Tibial artery (tissue), 4 donors: ENCODE results near the gene NUP153.
"Not testable (repeated sequence)": the region's sequence is repeated elsewhere in the genome, so short reads cannot be mapped to it uniquely, and the experiment has no call there.

Experiments used
- DNase-seq, 2 donors: peaks; one replicate each; pipeline ENCODE4 v3.0.0-alpha.2; 2019
- H3K27ac ChIP-seq, 2 donors: fragments of 200-600 bp; sonication (generic) in 1 of 2; 1 replicate in 1 of 2; 2 replicates in 1 of 2; pipeline ENCODE4 v1.5.1; 2018 to 2019; ENCODE audit warnings: mild to moderate bottlenecking in 1 of 2
- H3K27me3 ChIP-seq, 2 donors: fragments of 200-600 bp; sonication (generic) in 1 of 2; one replicate each; pipeline versions ENCODE4 v1.5.1 to v1.6.0; 2016 to 2019
- H3K36me3 ChIP-seq, 3 donors: fragments of 200-600 bp; sonication (generic) in 2 of 3; one replicate each; pipeline ENCODE4 v1.5.1; 2016 to 2019; ENCODE audit warnings: mild to moderate bottlenecking in 2 of 3
- H3K4me1 ChIP-seq, 4 donors: fragments of 200-600 bp; sonication (generic) in 2 of 4; 1 replicate in 3 of 4; 2 replicates in 1 of 4; pipeline ENCODE4 v1.5.1; 2016 to 2019
- H3K4me3 ChIP-seq, 2 donors: fragments of 200-600 bp; sonication (generic) in 1 of 2; 1 replicate in 1 of 2; 2 replicates in 1 of 2; pipeline ENCODE4 v1.5.1; 2018 to 2019; ENCODE audit warnings: mild to moderate bottlenecking in 2 of 2
- H3K9me3 ChIP-seq, 3 donors: fragments of 200-600 bp; sonication (generic) in 1 of 3; one replicate each; pipeline ENCODE4 v1.5.1; 2016 to 2019
- CTCF ChIP-seq, 2 experiments: fragments of 200-600 bp in 1 of 2; fragments of 450-650 bp in 1 of 2; IDR thresholded peaks; one replicate each; pipeline ENCODE4 v1.5.1; 2017 to 2019; ENCODE audit warnings: antibody characterized with exemption in 2 of 2, mild to moderate bottlenecking in 1 of 2, moderate library complexity in 1 of 2
- intact Hi-C: fragments of 100-400 bp; cut with DNase I; formaldehyde crosslinking; loops from one replicate; pipeline ENCODE4 v1.15.0; 2023; ENCODE audit warnings: low total_unique reads

The NUP153 gene

DNA sequence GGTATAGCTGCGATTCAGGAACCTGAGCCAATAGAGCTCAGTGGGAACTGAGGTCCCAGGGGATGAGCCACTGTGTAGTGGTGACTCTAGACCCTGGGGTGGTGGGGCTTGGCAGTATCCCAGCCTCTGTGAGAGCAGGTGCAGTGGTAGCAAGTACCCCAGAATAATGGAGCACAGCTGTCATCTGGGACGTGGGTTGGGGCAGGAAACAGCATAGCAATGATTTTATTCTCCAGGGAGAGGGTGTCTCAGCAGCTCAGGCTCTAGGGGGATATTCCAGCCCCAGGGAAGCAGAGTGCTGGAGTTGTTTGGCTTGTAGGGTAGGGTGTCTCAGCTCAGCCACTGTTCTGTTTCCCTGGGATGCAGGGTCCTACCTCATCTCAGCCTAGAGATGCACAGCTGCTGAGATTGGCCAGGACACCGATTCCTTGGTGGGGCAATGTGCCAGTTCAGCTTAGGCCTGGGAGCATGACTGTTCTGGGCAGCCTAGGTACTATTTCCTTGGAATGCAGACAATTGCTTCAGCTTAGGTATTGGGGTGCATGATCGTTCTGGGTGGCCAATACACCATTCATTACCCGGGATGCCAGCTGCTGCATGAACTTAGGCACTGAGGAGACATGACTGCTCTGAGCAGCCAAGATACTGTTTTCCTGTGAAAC, 34.0 kb upstream of the NUP153 start:
- no peaks in the 10 kb centered on the region for H3K36me3 ChIP-seq
- H3K27me3 ChIP-seq: no peaks in the 10 kb centered on the region
- no peaks in the 10 kb centered on the region for H3K4me1 ChIP-seq
- intact Hi-C loops: no loop called here
- H3K27ac ChIP-seq: no peak overlapping the region
- no peak for DNase-seq
- peaks cover 0 to 22% (median 13%) of the 10 kb centered on the region in 3 donors for H3K9me3 ChIP-seq
- TF ChIP-seq CTCF (IDR thresholded peaks at IDR 0.05): no peak
- no peak overlapping the region for H3K4me3 ChIP-seq

DNA sequence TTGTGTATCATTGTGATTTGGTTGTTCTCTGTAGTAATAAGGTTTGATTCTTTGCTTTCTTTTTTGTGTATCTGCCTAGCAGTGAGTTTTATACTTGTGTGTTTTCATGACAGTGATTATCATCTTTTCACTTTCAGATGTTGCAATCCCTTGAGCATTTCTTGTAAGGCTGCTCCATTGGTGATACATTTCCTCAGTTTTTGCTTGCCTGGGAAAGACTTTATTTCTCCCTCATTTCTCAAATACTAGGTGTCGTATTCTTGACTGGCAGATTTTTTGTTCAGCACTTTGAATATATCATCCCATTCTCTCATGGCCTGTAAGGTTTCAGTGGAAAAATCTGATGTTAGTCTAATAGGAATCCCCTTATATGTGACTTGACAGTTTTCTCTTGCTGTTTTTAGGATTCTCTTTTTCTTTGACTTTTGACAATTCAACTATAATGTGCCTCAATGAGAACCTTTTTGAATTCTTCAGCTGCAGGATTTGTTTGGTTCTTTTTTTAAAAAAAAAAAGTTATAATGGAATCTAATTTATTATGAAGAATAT, 31.1 kb upstream of the NUP153 start:
- Histone ChIP-seq H3K9me3 (peaks cover 0 to 22% (median 13%) of the 10 kb centered on the region in 3 donors), H3K4me1 (no peaks in the 10 kb centered on the region), H3K27me3 (no peaks in the 10 kb centered on the region), H3K36me3 (no peaks in the 10 kb centered on the region), H3K4me3 (no peak overlapping the region), H3K27ac (no peak overlapping the region)
- DNase-seq: no peak
- intact Hi-C loops: no loop called here
- no peak for TF ChIP-seq CTCF (IDR thresholded peaks at IDR 0.05)

DNA sequence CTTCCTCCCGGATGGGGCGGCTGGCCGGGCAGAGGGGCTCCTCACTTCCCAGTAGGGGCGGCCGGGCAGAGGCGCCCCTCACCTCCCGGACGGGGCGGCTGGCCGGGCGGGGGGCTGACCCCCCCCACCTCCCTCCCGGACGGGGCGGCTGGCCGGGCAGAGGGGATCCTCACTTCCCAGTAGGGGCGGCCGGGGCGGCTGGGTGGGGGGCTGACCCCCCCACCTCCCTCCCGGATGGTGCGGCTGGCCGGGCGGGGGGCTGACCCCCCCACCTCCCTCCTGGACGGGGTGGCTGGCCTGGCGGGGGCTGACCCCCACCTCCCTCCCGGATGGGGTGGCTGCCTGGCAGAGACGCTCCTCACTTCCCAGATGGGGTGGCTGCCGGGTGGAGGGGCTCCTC, 28.6 kb upstream of the NUP153 start:
- H3K27me3 ChIP-seq, H3K4me1 ChIP-seq, intact Hi-C loops, H3K4me3 ChIP-seq, DNase-seq, H3K27ac ChIP-seq, H3K36me3 ChIP-seq: not testable (repeated sequence)
- peaks cover 0 to 22% (median 13%) of the 10 kb centered on the region in 3 donors for H3K9me3 ChIP-seq

GRCh38 chr6:17730078-17730704, 23.5 kb upstream of the NUP153 start:
- H3K36me3 ChIP-seq: no peaks in the 10 kb centered on the region
- no peak overlapping the region for H3K27ac ChIP-seq
- no peak overlapping the region for H3K4me3 ChIP-seq
- no peaks in the 10 kb centered on the region for H3K4me1 ChIP-seq
- TF ChIP-seq CTCF (IDR thresholded peaks at IDR 0.05): no peak
- H3K27me3 ChIP-seq: no peaks in the 10 kb centered on the region
- no peak for DNase-seq
- H3K9me3 ChIP-seq: no peaks in the 10 kb centered on the region
- intact Hi-C loops: no loop called here

DNA sequence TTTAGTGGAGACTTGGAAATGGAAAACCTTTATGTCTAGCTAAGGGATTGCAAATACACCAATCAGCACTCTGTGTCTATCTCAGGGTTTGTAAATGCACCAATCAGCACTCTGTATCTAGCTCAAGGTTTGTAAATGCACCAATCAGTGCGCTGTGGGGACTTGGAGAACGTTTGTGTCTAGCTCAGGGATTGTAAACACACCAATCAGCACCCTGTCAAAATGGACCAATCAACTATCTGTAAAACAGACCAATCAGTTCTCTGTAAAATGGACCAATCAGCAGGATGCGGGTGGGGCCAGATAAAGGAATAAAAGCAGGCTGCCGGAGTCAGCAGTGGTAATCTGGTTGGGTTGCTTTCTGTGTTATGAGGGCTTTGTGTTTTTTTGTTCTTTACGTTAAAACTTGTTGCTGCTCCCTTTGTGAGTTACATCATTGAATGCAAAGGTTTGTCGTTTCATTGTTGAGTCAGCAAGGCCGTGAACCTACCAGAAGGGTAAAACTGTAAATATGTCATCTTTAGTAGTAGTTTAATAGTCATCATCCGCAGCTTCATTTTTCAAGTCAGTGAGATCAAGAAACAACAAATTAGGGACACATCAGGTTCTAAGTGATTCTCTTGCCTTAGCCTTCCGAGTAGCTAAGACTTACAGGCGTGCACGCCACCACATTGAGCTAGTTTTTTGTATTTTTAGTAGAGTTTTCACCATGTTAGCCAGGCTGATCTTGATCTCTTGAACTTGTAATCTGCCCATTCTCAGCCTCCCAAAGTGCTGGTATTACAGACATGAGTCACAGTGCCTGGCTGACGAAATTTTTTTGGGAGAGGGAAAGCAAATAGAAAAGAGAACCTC, 22.7 kb upstream of the NUP153 start:
- H3K4me1 ChIP-seq: no peaks in the 10 kb centered on the region
- DNase-seq: no peak
- H3K4me3 ChIP-seq: no peak overlapping the region
- intact Hi-C loops: no loop called here
- H3K27me3 ChIP-seq: no peaks in the 10 kb centered on the region
- no peak for TF ChIP-seq CTCF (IDR thresholded peaks at IDR 0.05)
- H3K36me3 ChIP-seq: no peaks in the 10 kb centered on the region
- no peaks in the 10 kb centered on the region for H3K9me3 ChIP-seq
- no peak overlapping the region for H3K27ac ChIP-seq
